C4-2B (cell line): ENCODE results near the gene PISD.

Experiments
- ZFX ChIP-seq: fragments of 450-650 bp; IDR thresholded peaks from 2 replicates; pipeline ENCODE4 v1.6.1; 2017
- TF ChIP-seq, protein P1 (sequence below): fragments of 450-650 bp; conservative IDR thresholded peaks from 2 replicates; pipeline ENCODE4 v1.5.1; 2017; ENCODE audit warnings: mild to moderate bottlenecking

- TF ChIP-seq, protein P1, sequence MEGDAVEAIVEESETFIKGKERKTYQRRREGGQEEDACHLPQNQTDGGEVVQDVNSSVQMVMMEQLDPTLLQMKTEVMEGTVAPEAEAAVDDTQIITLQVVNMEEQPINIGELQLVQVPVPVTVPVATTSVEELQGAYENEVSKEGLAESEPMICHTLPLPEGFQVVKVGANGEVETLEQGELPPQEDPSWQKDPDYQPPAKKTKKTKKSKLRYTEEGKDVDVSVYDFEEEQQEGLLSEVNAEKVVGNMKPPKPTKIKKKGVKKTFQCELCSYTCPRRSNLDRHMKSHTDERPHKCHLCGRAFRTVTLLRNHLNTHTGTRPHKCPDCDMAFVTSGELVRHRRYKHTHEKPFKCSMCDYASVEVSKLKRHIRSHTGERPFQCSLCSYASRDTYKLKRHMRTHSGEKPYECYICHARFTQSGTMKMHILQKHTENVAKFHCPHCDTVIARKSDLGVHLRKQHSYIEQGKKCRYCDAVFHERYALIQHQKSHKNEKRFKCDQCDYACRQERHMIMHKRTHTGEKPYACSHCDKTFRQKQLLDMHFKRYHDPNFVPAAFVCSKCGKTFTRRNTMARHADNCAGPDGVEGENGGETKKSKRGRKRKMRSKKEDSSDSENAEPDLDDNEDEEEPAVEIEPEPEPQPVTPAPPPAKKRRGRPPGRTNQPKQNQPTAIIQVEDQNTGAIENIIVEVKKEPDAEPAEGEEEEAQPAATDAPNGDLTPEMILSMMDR = no peak
- no peak for TF ChIP-seq ZFX
Observed at GRCh38 chr22:31691408-31691807, 29.4 kb upstream of the PISD start.
